GM18868 (cell line): ENCODE results near the gene CALCOCO1.

Source experiments
- ATAC-seq: cut with Tn5 transposase; IDR thresholded peaks from one replicate; pipeline ENCODE4 v1.9.1; 2021; ENCODE audit warnings: mild to moderate bottlenecking, moderate library complexity; ENCODE audit not compliant: unreplicated experiment

Gene CALCOCO1

DNA sequence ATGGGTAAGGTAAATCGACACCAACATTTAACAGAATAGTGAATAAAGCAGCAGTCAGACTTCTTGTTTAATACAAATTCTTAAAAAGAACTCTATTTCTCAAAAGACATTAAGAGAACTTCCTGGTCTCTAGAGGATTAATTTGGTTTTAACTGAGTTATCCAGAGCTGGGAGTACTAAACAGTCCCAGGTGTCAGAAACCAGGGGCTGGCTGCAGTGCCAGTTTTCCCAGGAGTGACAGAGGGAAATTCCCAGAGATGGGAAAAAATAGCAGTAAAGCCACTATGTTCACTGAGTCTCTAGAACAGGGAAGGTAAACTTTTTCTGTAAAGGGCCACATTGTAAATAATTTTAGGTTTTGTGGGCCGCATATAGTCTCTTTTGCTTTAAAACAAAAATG lies 60.2 kb downstream of the CALCOCO1 start:
- ATAC-seq: no peak

DNA sequence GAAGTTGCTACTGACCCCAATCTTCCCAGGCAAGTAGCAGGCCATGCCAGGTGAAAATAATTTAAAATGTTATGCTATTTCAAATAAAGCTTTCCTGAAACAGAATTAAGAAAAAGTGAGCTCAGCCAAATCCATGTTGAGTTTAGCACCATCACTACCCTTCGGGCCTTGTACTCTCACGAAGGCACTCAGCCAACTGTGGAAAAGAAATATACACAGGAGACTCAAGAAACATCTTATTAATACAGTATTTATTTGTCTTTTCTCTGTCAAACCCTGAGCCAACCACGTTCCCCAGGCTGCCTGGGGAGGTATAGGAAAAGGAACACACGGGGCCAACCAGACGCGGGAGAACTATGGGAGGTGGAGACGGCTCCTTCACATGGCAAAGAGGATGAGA lies 62.3 kb downstream of the CALCOCO1 start:
- no peak for ATAC-seq

DNA sequence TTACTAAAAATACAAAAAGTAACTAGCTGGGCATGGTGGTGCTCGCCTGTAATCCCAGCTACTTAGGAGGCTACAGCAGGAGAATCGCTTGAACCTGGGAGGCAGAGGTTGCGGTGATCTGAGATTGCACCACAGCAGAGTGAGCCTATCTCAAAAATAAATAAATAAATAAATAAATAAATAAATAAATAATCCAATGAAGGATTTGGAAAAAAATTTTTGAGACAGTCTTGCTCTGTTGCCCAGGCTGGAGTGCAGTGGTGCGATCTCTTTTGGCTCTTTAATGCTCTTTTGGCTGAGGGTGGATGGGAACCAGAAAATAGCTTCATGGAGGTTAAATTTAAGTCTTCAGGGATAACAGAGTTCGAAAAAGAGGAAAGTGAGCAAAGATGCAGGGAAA lies 63.1 kb downstream of the CALCOCO1 start:
- ATAC-seq: no peak

DNA sequence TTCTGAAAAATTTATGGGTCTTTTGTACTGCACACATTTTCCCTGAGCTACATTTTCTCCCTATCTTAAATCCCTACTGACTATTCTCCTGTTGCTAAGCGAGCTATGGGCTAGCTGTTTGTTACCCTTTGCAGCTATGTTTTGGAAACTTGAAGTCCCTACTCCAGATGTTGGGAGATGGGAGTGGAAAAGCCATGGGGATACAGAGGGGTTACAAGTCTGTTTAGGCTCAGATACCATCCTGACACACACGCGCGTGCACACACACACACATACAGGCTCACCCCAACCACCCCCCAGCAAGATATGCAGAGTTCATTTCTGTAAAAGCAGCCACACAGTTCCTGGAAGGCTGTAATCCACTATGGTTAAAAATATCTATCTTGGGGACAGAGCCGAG lies 67.2 kb downstream of the CALCOCO1 start:
- no peak for ATAC-seq

DNA sequence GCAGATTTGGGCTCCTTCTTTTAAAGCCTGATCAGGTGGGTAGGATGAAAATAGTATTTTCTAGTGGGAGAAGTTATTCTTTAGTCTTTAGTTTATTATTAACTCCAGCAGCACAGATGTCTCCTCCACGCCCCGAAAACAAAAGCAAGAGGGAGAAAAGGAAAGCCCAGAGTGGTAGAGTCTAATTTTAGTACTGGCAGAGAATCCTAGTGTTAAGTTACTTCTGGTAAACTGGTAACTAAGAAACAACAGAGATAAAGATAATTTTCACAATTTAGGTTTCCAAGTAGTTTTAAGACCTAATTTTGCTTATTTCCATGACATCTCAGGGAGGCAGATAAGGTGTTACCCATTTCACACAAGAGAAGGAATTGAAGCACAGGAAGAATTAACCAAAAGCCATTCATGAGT lies 67.7 kb downstream of the CALCOCO1 start:
- ATAC-seq: no peak

DNA sequence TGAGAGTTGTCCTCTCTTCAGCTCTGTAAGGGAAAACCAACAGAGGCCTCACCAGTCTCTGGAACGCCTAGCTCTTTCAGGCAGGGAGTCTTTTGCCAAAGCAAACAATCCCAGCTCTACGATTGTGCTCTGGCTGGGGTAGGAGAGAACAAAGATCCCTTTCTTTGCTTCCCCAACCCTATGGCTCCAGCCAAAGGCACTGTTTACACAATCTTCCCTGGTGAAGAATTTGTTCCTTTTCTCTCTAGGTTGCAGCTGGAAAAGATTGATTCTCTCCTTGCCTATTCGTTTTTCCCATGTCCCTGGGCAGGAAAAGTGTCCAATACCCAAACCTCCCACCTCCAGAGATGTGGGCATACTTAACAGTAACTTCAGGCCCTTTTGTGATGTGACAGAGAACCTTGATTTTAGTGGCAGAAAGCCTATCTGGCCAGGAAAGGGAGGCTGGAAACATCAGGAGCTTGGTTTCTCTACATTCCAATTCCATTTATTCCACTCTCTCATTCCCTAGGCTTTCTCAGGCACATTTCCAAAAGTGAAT lies 68.2 kb downstream of the CALCOCO1 start:
- ATAC-seq: no peak
